Activated naive CD8-positive, alpha-beta T cell treated with anti-CD3 and anti-CD28 coated beads, Interleukin-2, amount 50 U/mL, for 16 hours (primary cell): ENCODE data around the gene MAPK12.

Experiments used
- DNase-seq: peaks from one replicate; pipeline ENCODE4 v3.0.0-alpha.2; 2020; ENCODE audit warnings: low read depth, low spot score

MAPK12 gene

GRCh38 chr22:50299785-50300619 lies 38.5 kb upstream of the MAPK12 start:
- DNase-seq: no peak

GRCh38 chr22:50298937-50299784 lies 37.7 kb upstream of the MAPK12 start:
- DNase-seq: no peak

- no peak for DNase-seq
Observed at GRCh38 chr22:50298266-50298637, 36.8 kb upstream of the MAPK12 start.

GRCh38 chr22:50297510-50298265 lies 36.2 kb upstream of the MAPK12 start:
- DNase-seq: no peak

- no peak for DNase-seq
Observed at GRCh38 chr22:50296658-50297490, 35.4 kb upstream of the MAPK12 start.

GRCh38 chr22:50294319-50294656 lies 32.8 kb upstream of the MAPK12 start:
- DNase-seq: no peak

- DNase-seq: no peak
Observed at GRCh38 chr22:50293441-50294318, 32.2 kb upstream of the MAPK12 start.

GRCh38 chr22:50292643-50293440 lies 31.4 kb upstream of the MAPK12 start:
- DNase-seq: no peak

GRCh38 chr22:50289942-50290630 lies 28.6 kb upstream of the MAPK12 start:
- DNase-seq: no peak

GRCh38 chr22:50289151-50289941 lies 27.9 kb upstream of the MAPK12 start:
- no peak for DNase-seq

GRCh38 chr22:50287731-50288130 lies 26.2 kb upstream of the MAPK12 start:
- DNase-seq: no peak

GRCh38 chr22:50286701-50287318 lies 25.3 kb upstream of the MAPK12 start:
- DNase-seq: no peak

- no peak for DNase-seq
Observed at GRCh38 chr22:50286275-50286674, 24.8 kb upstream of the MAPK12 start.

- DNase-seq: no peak
Observed at GRCh38 chr22:50285568-50286229, 24.2 kb upstream of the MAPK12 start.

- DNase-seq: no peak
Observed at GRCh38 chr22:50284479-50284878, 23.0 kb upstream of the MAPK12 start.

- no peak for DNase-seq
Observed at GRCh38 chr22:50283821-50284220, 22.3 kb upstream of the MAPK12 start.
